ENCODE data around the gene KLK13. TPM values are rescaled to one million over a fixed set of nuclear protein-coding genes. Genes with fewer than 3 reads are reported as not detected.
A peak's percentile ranks its signal among the peaks of the same experiment; 100 is the strongest.

Gene KLK13
- total and polyA plus RNA-seq, 2 of the 8 experiments (the other 6 are each of a cell fraction or from before 2014, with no cell fraction given), result 4.2 to 4.5 TPM

DNA sequence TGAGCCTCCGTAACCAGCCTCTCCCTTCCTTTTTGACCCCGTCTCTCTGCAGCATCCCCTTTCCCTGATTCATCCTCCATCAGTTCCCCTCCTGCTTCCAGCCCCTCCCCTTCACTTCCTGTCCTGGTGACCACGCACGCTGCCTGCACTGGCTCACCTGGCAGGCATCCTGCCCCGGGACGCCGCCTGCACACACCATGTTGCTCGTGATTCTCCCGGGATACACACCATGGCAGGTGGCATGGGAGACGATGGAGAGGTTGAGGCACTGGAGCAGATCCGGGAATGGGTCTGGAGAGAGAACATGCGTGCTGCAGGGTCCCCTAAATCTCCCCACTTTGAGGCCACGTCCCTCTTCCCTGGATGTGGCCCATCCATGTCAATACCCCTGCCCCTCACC is 34.3 kb downstream of the KLK13 start:
- no peak for FAIRE-seq
- Histone ChIP-seq H3K23me2 (ENCODE audit: low read depth, low read length) (no peaks in the 10 kb centered on the region), H3K4me2 (ENCODE audit: insufficient read depth in 1 of 2, low read depth in 2 of 2, low read length in 2 of 2) (no peak overlapping the region), H3K4ac (replicated peaks; ENCODE audit: insufficient read length, low read depth, low read length) (no peak overlapping the region), H3K36me3 (ENCODE audit: control insufficient read depth in 2 of 4, insufficient read depth in 4 of 4, low read length in 3 of 4) (no peaks in the 10 kb centered on the region), H3K27me3 (replicated peaks in 1 of 4; ENCODE audit: control insufficient read depth in 3 of 4, extremely low read depth in 1 of 4, insufficient read depth in 3 of 4, low read length in 3 of 4) (no peaks in the 10 kb centered on the region; a peak in 1 of 7 replicates), H4K20me1 (replicated peaks in 1 of 2; ENCODE audit: control insufficient read depth in 1 of 2, insufficient read depth in 2 of 2, low read length in 2 of 2) (no peaks in the 10 kb centered on the region), H2BK20ac (ENCODE audit: low read length) (no peak overlapping the region), H3K9me3 (ENCODE audit: insufficient read depth in 2 of 2, low read depth in 1 of 2, low read length in 1 of 2) (no peaks in the 10 kb centered on the region), H2BK12ac (ENCODE audit: low read depth, low read length) (peak overlapping the region; percentile 60; the same call in 1 of the 2 replicates), H2AK5ac (ENCODE audit: low read depth, low read length) (no peak overlapping the region), H3K4me3 (ENCODE audit: extremely low read depth in 1 of 4, insufficient read depth in 2 of 4, low read depth in 3 of 4, low read length in 4 of 4) (no peak overlapping the region), H3K9ac (replicated peaks in 1 of 4; ENCODE audit: extremely low read depth in 1 of 4, low read depth in 3 of 4, low read length in 3 of 4) (no peak overlapping the region), H2BK120ac (replicated peaks; ENCODE audit: low read depth, low read length) (no peak overlapping the region), H4K91ac (replicated peaks; ENCODE audit: insufficient read length, low read length) (no peak overlapping the region), H3K79me2 (ENCODE audit: control insufficient read depth in 1 of 2, insufficient read depth in 2 of 2, low read length in 2 of 2) (no peaks in the 10 kb centered on the region), H4K5ac (ENCODE audit: insufficient read length, low read depth, low read length) (no peak overlapping the region), H3K79me1 (ENCODE audit: low read depth, low read length) (no peaks in the 10 kb centered on the region; the same call in 1 of the 2 replicates), H3K4me1 (replicated peaks in 1 of 4; ENCODE audit: control insufficient read depth in 3 of 4, insufficient read depth in 4 of 4, low read length in 3 of 4) (peaks cover 0 to 23% (median 14%) of the 10 kb centered on the region in 4 experiments; a peak in 6 of 7 replicates), H3K18ac (ENCODE audit: extremely low read depth, low read length) (no peak overlapping the region; the same call in 1 of the 2 replicates), H3K23ac (ENCODE audit: insufficient read length) (no peak overlapping the region), H2AFZ (ENCODE audit: low read length) (no peak overlapping the region), H2BK15ac (ENCODE audit: low read length) (0 out of 2 replicates have a peak overlapping the region, but pooled peaks have one; percentile 18), H3K56ac (replicated peaks; ENCODE audit: insufficient read length, low read depth, low read length) (no peak overlapping the region), H3K27ac (ENCODE audit: low read depth, low read length) (no peak overlapping the region), H2BK5ac (ENCODE audit: low read depth, low read length) (no peak overlapping the region), H3K14ac (ENCODE audit: insufficient read length) (no peak overlapping the region), H4K8ac (ENCODE audit: extremely low read depth, insufficient read depth, low read length) (no peak overlapping the region)
- TF ChIP-seq SP1 (IDR thresholded peaks at IDR 0.05; ENCODE audit: low read depth, low read length) (no peak), GABPA (IDR thresholded peaks at IDR 0.05; ENCODE audit: borderline replicate concordance, insufficient read depth, low read length) (no peak), NANOG (IDR thresholded peaks at IDR 0.05; ENCODE audit: insufficient read depth, low read depth, low read length, poor library complexity, severe bottlenecking) (no peak), CEBPB (IDR thresholded peaks at IDR 0.05; ENCODE audit: low read depth, low read length) (no peak), CREB1 (IDR thresholded peaks at IDR 0.05) (no peak)
- CTCF ChIA-PET (ENCODE audit: partially characterized antibody), result interaction anchor here (0.9 kb wide), 1 partner anchor 9 kb away, joined by 4 read pairs; no protein-coding TSS in a partner anchor
- 87% methylated on average over 11 of the region's 13 CpGs; no CpG with 5 or more reads in 1 of the 2 experiments for WGBS, 2 experiments (ENCODE audit: extremely low coverage in 1 of 2, insufficient coverage in 1 of 2, insufficient read length in 1 of 2, insufficient replicate concordance in 2 of 2, low coverage in 1 of 2, low lambda C conversion rate in 2 of 2, missing lambda C conversion rate in 1 of 2)
- no peak for DNase-seq (ENCODE audit: low read depth in 1 of 2, low spot score in 2 of 2)
- POLR2A ChIA-PET (ENCODE audit: partially characterized antibody), result interaction anchor here (0.6 to 1.0 kb wide), 3 partner anchors 11 to 365 kb away, joined by 3 read pairs; partner anchors contain the start of gene KLK10
